Mesothelial cell of epicardium (in vitro differentiated cells): ENCODE results near the gene MB21D2. TPM values are rescaled to one million over a fixed set of nuclear protein-coding genes. Genes with fewer than 3 reads are reported as not detected.
"Not testable (repeated sequence)": the region's sequence is repeated elsewhere in the genome, so short reads cannot be mapped to it uniquely, and the experiment has no call there.

Experiments
- DNase-seq, 2 experiments: peaks; one replicate each; pipeline ENCODE4 v3.0.0; 2021; ENCODE audit warnings: low spot score in 2 of 2; ENCODE audit not compliant: unreplicated experiment in 2 of 2
- H3K27ac Mint-ChIP-seq: 2 replicates; pipeline ENCODE4 v1.8.0; 2021; ENCODE audit warnings: mixed read lengths
- H3K27me3 Mint-ChIP-seq: 2 replicates; pipeline ENCODE4 v1.8.0; 2021; ENCODE audit warnings: low read depth, mixed read lengths
- H3K36me3 Mint-ChIP-seq: 2 replicates; pipeline ENCODE4 v1.8.0; 2021; ENCODE audit warnings: mixed read lengths
- H3K4me1 Mint-ChIP-seq: 2 replicates; pipeline ENCODE4 v1.8.0; 2021; ENCODE audit warnings: mixed read lengths
- H3K4me3 Mint-ChIP-seq: 2 replicates; pipeline ENCODE4 v1.8.0; 2021; ENCODE audit warnings: mild to moderate bottlenecking, moderate library complexity, mixed read lengths
- H3K9me3 Mint-ChIP-seq: 2 replicates; pipeline ENCODE4 v1.8.0; 2021; ENCODE audit warnings: mixed read lengths
- total RNA-seq: library from RNA; stranded (reverse); gene quantifications from 3 replicates; pipeline ENCODE4 v1.2.1, GENCODE V29; 2021
- TF ChIP-seq, protein P1 (sequence below): fragments of 200-600 bp; sonication (generic); IDR thresholded peaks from one replicate; pipeline ENCODE4 v1.5.0; 2021; ENCODE audit warnings: antibody characterized with exemption; ENCODE audit not compliant: unreplicated experiment

Gene MB21D2
- total RNA-seq, 1 donor from 2014 or later: 8.5 TPM

DNA sequence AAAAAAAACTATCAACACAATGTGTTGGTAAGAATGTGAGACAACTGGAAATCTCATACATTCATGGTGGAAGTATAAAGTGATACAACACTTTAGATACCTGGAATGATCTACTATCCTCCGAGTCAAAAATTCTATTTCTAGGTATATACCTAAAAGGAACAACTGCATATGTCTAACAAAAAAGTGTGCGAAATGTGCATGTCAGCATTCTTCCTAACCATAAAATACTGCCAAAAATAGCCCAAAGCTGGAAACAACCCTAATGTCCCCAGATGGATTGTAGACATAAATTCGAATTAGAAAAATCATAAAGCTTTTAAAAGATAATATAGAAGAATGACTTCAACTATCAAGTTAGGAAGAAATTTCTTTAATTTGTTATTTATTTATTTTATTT lies 139.1 kb downstream of the MB21D2 start:
- Mint-ChIP-seq H3K4me3 (no peak overlapping the region), H3K4me1 (no peaks in the 10 kb centered on the region), H3K36me3 (peaks cover 4% of the 10 kb centered on the region), H3K27me3 (peaks cover 7% of the 10 kb centered on the region), H3K27ac (no peak overlapping the region), H3K9me3 (peaks cover 17% of the 10 kb centered on the region)
- TF ChIP-seq, protein P1, sequence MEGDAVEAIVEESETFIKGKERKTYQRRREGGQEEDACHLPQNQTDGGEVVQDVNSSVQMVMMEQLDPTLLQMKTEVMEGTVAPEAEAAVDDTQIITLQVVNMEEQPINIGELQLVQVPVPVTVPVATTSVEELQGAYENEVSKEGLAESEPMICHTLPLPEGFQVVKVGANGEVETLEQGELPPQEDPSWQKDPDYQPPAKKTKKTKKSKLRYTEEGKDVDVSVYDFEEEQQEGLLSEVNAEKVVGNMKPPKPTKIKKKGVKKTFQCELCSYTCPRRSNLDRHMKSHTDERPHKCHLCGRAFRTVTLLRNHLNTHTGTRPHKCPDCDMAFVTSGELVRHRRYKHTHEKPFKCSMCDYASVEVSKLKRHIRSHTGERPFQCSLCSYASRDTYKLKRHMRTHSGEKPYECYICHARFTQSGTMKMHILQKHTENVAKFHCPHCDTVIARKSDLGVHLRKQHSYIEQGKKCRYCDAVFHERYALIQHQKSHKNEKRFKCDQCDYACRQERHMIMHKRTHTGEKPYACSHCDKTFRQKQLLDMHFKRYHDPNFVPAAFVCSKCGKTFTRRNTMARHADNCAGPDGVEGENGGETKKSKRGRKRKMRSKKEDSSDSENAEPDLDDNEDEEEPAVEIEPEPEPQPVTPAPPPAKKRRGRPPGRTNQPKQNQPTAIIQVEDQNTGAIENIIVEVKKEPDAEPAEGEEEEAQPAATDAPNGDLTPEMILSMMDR: no peak
- no peak for DNase-seq

DNA sequence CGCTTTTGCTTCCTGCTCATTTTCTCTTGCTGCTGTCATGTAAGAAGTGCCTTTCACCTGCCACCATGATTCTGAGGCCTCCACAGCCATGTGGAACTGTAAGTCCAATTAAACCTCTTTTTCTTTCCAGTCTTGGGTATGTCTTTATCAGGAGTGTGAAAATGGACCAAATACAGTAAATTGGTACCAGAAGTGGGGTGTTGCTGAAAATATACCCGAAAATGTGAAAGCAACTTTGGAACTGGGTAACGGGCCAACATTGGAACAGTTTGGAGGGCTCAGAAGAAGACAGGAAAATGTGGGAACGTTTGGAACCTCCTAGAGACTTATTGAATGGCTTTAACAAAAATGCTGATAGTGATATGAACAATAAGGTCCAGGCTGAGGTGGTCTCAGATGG lies 143.3 kb downstream of the MB21D2 start:
- H3K36me3 Mint-ChIP-seq, H3K27me3 Mint-ChIP-seq, DNase-seq, H3K4me3 Mint-ChIP-seq, H3K4me1 Mint-ChIP-seq, H3K27ac Mint-ChIP-seq: not testable (repeated sequence)
- peaks cover 18% of the 10 kb centered on the region for H3K9me3 Mint-ChIP-seq

DNA sequence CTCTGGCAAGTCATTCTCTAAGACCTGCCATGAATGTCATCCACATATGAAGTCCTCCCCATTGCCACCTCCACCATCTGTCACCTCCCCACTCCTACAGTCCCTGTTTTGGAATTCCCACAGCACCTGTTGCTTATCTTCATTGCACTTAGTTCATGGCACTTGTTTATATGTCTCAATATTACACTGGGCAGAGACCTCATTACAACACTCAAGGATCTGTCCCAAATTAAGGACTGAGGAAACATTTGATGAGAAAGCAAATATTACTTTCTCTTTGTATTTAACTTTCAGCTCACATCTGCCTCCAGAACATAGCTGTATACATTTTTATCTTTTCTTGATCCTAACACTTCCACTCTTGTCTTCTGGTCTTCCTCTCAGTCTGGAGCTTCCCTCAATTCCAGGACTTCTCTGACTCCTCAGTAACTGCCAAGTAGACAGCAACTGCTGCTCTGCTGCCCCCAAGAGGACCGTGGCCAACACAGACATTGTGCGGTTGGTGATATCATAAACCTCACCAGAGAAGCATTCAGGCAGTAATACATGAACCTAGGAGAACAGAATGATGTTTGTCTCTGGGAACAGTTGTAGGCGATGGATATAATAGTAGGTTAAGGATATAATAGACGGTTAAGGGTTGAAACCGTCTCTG lies 145.3 kb downstream of the MB21D2 start:
- peaks cover 4% of the 10 kb centered on the region for H3K36me3 Mint-ChIP-seq
- no peaks in the 10 kb centered on the region for H3K4me1 Mint-ChIP-seq
- no peak overlapping the region for H3K4me3 Mint-ChIP-seq
- peaks cover 18% of the 10 kb centered on the region for H3K9me3 Mint-ChIP-seq
- no peak for DNase-seq
- TF ChIP-seq, protein P1: no peak
- no peak overlapping the region for H3K27ac Mint-ChIP-seq
- H3K27me3 Mint-ChIP-seq: peaks cover 9% of the 10 kb centered on the region

DNA sequence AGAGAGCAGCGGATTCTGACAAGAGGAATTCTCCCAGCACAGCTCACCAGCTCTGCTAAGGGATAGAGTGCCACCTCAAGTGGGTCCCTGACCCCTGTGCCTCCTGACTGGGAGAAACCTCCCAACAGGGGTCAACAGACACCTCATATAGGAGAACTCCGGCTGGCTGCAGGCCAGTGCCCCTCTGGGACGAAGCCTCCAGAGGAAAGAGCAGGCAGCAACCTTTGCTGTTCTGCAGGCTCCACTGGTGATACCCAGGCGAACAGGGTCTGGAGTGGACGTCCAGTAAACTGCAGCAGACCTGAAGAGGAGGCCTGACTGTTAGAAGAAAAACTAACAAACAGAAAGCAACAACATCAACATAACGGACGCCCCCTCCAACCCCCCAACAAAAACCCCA lies 159.0 kb downstream of the MB21D2 start:
- no peaks in the 10 kb centered on the region for H3K27me3 Mint-ChIP-seq
- no peaks in the 10 kb centered on the region for H3K4me1 Mint-ChIP-seq
- no peak overlapping the region for H3K4me3 Mint-ChIP-seq
- peaks cover 17% of the 10 kb centered on the region for H3K9me3 Mint-ChIP-seq
- DNase-seq: no peak
- no peaks in the 10 kb centered on the region for H3K36me3 Mint-ChIP-seq
- no peak overlapping the region for H3K27ac Mint-ChIP-seq
- TF ChIP-seq, protein P1: no peak

DNA sequence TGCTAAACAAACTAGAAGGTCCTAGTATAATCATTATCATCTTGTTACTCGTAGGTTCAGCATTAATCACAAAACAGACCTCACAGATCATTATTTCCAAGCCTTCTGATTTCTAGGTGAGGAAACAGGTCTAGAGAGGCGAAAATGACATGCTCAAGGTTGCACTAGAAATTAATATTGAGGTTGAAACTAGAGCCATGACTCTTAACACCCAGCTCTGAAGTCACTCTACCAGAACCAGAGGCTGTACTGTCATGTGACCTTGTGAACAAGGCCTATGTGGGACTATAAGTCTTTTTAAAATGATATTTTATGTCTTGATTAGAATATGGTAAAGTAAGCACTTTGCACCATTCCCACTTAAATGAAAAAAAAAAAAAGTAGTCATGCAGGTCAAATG lies 166.5 kb downstream of the MB21D2 start:
- Mint-ChIP-seq H3K27ac (no peak overlapping the region), H3K9me3 (no peaks in the 10 kb centered on the region), H3K27me3 (no peaks in the 10 kb centered on the region), H3K4me3 (no peak overlapping the region), H3K36me3 (no peaks in the 10 kb centered on the region), H3K4me1 (peaks cover 4% of the 10 kb centered on the region)
- DNase-seq: no peak
- TF ChIP-seq, protein P1: no peak

DNA sequence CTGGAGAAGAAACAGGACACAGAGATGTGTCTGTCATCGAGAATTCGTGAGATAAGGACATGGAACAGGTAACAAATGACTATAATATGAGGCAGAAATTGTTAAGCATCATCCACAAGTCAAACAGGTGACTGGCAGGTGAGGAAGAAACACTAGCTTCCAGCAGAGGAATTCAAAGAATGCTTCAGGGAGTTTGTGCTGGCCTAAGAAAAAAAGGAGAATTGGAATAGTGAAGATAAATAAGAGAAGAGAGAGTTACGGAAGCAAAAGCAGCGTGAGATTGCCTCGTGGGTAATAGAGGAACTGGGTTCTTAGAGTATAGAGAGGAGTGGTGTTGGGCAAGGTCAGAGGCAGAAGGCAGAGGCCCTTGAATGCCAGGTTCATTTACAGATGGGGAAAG lies 167.5 kb downstream of the MB21D2 start:
- Mint-ChIP-seq H3K27me3 (no peaks in the 10 kb centered on the region), H3K9me3 (no peaks in the 10 kb centered on the region), H3K36me3 (no peaks in the 10 kb centered on the region), H3K4me1 (peaks cover 4% of the 10 kb centered on the region), H3K4me3 (no peak overlapping the region), H3K27ac (no peak overlapping the region)
- no peak for DNase-seq
- TF ChIP-seq, protein P1: no peak
